Keratinocyte (primary cell): ENCODE measurements around the gene UBXN6.

Experiments
- CTCF ChIP-seq, 3 experiments: IDR thresholded peaks in 1 of 3; conservative IDR thresholded peaks in 1 of 3; optimal IDR thresholded peaks in 1 of 3; 2 replicates in 2 of 3; 3 replicates in 1 of 3; pipeline versions ENCODE3 to v1.5.1; 2011; ENCODE audit warnings: low read length in 3 of 3, mild to moderate bottlenecking in 3 of 3, moderate library complexity in 2 of 3, control low read depth in 1 of 3, inconsistent platforms in 1 of 3; ENCODE audit not compliant: insufficient read depth in 2 of 3; ENCODE audit errors: extremely low read depth in 1 of 3
- EZH2 ChIP-seq: IDR thresholded peaks from one replicate; pipeline ENCODE4 v1.6.1; 2012; ENCODE audit warnings: inconsistent platforms, mild to moderate bottlenecking, low read length, moderate library complexity

DNA sequence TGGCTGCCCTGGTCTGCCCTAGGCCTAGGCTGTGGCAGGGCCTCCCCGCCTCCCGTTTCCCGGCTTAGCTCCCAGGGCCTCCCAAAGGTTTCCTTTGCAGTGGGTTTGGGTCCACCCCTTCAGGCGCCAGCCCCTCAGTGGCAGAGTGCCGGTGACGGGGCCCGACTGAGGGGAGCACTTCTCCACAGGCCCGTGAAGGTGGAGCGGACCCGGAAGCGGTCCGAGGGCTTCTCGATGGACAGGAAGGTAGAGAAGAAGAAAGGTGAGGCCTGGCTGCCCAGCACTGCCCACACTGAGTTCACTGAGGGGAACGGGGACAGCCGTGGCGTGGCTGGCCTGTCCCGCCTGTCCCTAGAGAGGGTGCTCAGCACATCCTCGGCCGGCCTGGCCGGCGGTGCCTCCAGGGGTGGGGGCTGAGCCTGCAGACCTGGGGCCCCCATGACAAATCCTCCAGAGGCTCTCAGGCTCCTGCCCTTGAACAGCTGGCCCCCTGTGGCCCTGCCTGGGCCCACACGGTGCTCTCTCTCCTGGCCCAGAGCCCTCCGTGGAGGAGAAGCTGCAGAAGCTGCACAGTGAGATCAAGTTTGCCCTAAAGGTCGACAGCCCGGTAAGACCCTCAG, 40.3 kb upstream of the UBXN6 start:
- TF ChIP-seq EZH2, result no peak
- no peak for TF ChIP-seq CTCF (optimal IDR thresholded peaks at IDR 0.05 in 1 of 3, IDR thresholded peaks at IDR 0.05 in 1 of 3, conservative IDR thresholded peaks at IDR 0.05 in 1 of 3; ENCODE audit: extremely low read depth in 1 of 3, insufficient read depth in 2 of 3, low read length in 3 of 3)
